Activated naive CD4-positive, alpha-beta T cell treated with Interleukin-2 at 50 U/mL for 16 hours (primary cell): Measurements from ENCODE around the gene CDHR3.
A peak's percentile ranks its signal among the peaks of the same experiment; 100 is the strongest.

ENCODE experiments used
- DNase-seq: peaks from one replicate; pipeline ENCODE4 v3.0.0-alpha.2; 2020

CDHR3 gene

DNA sequence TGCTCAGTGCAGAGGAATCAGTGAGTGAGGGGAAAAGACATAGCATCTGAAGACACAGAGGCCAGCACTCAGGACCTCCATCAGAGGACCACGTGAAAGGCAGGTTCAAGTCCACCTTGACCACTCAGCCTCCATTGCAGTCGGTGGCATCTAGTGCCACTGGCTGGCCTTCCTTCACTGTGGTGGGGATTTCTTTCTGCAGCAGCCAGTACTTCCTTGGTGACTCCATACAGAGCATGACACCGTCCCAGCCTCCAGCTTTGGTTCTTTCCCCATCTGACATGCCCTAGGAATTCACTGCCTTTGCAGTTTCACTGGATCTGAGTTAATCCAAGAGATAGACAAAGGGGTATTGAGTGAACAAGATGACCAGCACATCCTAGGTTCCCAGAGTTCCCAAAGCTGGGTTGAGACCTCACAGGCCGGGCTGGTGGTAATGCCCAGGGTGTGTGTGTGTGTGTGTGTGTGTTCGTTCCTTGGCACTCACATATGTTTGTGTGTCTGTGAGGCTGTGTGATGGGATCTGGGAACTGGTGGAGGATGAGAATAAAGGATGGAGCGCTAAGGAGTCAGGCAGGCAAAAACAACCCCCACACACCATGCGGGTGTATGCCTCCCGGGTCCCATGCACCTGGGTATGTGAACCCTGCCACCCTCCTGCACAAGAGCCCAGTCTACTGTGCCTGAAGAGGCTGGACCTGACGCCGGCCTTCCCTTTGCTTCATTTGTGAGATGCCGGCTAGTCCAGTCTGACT lies 91.3 kb downstream of the CDHR3 start:
- no peak for DNase-seq

DNA sequence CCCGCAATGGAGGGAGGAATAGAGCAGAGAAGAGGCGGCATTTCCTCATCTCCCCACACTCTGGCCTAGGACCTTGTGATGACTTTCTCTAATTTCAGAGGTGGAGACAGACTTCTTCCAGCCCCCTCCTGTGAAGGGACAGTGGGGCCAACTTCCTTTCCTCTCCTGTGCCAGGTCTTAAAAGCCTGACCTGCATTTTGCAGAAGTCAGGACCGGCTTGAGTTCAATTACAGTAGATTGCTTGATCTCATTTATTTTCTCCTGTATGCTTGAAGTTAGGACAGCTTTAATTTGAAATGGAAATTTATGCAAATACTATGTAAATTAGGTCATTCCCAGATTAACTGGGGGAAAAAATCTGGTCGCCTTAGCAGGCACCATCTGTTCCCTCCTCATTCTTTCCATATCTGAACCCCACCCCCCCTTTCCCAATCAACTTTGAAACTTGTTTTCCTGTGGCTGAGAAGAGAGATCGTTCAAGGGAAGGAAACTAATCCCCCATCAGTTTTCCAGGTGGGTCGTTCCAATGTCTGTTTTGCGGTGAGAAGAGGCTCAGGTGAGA lies 92.0 kb downstream of the CDHR3 start:
- DNase-seq, result no peak

DNA sequence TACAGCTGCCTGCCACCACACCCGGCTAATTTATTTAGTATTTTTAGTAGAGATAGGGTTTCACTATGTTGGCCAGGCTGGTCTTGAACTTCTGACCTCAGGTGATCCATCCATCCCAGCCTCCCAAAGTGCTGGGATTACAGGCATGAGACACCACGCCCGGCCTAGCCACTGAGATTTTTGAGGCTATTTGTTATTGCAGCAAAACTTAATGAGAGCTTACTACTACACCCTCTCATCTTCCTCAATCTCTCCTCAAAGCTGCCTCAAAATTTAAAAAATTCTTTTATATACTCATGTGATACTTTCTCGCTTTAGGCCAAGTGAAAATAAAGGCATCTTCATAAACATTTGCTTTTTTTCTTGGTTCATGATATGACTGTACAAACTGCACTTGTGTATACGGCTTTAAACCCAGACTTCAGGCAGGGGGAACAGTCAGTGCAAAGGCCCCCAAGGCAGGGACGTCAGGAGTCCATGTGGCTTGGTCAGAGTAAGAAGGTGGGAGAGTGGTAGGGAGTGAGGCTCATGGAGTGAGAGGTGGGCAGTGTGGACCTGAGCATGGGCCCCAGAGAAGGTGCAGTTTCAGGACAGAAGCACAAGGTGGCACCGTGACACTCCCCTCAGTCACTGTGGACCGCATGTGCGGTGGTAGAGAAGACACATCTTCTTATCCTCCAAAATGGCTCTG lies 93.6 kb downstream of the CDHR3 start:
- DNase-seq, result peak; percentile 69

DNA sequence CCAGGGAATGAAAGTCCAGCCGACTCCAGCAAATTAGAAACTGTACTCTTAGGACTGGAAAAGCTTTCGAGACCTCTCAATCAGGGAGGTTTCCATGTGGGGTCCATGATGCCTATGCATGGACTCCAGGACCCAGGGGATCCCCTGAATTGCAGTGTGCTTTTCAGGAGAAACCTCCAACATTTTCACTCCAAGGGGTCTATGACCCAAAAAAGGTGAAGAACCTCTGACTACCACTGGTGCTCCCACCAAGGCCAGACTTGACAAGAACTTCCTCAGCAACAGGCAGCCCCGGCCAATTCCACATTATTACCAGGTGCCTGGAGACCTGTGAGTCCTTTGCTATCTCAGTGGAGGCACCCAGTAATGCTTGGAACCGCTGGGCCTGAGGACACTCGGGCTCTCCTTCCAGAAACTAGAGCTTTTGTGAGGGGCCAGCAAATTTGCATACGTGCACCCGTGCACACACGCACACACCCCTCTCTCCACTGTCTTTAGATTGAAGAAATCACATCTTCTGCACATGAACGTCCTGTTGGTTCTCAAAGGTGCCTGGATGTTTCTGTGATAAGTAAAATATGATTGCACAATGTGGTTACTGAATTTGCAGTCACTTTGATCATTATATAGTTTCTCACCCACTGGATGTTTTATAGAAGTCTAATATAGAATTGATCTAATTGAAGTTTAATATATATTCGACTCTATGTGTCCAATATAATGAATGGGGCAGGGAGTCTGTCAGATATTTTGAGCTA lies 94.3 kb downstream of the CDHR3 start:
- DNase-seq, result no peak

DNA sequence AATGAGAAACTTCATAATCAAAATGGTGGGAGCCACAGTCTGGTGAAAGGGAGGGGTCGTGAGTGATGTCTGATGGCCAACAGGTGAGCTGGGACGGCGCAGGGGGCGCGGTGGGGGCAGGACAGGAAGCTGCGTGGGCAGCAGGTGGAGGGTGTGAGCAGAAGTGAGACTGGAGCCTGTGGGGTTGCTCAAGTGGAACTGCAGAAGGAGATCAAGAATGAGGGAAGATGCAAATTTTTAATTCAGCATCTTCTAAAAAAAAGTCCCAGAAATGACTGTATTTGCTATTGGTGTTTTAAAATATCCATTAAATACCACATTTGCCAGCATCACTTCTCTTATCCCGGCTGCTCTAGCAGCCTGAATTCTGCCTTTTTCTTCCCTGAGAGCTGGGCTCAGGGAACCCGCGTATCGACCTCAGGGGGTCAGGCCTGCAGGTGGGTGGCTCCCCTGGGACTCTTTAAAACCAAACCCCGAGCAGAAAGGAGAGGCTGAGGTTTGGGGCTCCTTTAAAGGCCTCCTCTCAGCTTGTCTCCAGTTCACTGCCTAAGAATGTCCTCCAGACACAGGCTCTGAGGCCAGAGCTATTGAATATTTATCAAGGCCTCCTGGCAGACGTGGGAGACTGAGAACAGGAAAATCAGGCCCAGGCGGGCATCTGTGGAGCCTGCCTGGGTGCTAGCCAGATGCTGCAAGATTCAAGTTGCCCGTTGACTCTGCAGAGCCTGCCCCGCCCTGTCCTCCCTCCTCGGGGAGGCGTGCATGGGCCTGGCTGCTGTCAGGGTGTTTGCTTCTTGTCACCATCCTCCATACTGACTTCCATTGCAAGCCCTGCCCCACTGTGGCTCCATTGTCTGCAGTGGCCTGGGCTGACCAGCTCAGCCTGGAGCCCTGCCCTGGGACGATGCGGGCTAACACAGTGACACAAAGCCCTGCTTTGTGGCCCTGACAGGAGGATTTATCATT lies 95.2 kb downstream of the CDHR3 start:
- DNase-seq, result no peak

DNA sequence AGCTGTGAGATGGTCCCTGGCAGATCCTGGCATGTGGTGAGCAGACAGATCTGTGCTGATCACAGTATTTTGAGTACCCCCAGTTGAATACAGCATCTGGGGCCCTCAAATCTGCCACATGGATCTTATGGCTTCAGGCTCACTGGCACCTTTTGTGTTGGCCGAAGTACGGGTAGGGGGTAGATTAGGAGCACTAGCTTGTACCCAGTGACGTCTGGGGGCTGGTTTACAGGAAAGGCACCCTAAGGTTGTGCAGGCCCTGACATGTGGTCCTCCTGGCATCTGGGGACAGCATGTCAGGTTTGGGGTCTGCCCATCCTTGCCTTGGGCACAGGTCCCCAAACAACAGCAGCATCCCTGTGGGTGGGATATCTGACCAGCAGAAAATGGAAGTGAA lies 95.9 kb downstream of the CDHR3 start:
- no peak for DNase-seq

DNA sequence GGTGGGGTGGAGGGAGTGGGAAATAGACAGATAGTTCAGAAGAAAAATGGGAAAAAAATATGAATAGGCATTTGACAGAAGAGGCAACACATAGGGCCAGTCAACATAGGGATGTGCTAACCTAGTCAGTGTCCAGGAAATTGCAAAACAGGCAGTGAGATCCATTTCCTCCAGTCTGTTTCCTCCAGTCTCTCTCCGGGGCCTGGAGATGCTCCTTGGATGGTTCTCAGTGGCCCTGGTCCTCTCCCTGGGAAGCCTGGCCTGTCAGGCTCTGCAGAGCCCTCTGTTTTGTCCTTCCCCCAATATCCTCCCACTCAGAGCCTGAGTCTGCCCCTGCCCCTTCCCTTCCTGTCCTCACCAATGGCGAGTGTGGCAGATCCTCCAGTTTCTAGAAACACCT lies 96.5 kb downstream of the CDHR3 start:
- no peak for DNase-seq

DNA sequence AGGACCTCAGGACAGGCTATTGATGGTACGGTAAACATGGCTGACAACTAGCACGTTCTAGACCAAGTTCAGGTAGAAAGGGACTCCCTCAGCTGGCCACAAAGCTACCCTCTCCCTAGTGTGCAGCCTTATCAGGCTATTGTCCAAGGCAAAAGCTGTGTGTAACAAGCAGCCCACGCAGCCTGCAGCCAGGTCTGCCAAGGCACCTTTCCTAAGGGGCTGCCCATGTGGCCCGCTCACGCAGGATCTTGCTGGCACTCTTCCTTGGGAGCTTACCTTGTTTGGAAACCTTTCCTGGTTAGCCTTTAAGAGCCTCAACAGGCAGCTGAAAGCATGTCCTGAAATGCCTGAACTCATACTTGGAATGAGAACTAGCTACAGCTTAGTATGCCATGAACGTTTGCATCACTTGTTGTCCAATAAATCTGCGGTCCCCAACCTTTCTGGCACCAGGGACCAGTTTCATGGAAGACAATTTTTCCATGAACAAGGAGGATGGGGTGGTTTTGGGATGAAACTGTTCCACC lies 97.4 kb downstream of the CDHR3 start:
- no peak for DNase-seq

DNA sequence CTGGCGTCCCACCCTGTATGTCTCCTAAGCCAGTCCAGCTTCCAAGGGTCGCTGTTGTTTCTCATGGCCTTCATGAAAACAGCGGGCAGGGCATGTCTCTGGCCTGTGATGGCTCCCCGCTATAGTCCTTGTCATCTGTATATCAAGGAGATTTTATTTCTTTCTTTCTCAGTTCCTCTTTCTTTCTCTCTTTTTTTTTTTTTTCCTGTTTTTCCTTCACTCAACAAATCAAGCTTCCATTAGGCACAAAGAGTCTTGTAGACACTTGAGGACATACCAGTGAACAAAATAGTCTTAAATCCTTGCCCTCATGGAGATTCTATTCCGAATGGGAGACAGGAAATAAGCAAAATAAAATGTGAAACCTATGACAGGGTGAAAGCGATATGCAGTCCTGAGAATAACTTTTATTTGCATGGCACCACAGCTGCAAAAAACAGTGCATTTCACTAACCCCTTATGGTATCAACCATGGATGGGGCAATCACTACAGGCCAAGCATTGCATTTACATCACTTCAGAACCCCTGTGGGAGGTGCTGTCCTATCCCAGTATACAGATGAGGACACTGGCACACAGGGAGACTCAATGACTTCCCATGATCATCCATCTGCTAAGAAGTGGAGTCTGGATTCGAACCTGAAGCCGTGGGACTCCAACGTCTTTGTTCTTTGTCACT lies 98.4 kb downstream of the CDHR3 start:
- DNase-seq, result no peak

DNA sequence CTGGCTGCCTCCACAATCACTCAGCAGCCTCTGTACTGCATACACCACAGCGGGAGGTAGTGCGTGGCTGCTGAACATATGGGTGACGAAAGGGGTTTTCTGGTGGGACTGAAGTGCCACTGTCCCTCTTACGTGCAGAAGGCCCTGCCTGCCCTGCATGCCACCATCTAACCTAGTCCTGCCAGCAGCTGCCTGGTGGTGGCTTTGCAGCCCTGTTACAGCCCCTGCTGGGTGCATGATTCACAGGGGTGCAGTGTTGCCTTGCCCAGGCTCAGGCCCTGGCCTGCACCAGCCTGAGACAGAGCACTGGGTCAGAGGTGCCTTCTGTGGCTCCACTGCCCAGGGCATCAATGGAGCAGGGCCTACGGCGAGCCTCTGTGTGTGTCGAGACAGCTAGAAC lies 98.9 kb downstream of the CDHR3 start:
- DNase-seq, result no peak

DNA sequence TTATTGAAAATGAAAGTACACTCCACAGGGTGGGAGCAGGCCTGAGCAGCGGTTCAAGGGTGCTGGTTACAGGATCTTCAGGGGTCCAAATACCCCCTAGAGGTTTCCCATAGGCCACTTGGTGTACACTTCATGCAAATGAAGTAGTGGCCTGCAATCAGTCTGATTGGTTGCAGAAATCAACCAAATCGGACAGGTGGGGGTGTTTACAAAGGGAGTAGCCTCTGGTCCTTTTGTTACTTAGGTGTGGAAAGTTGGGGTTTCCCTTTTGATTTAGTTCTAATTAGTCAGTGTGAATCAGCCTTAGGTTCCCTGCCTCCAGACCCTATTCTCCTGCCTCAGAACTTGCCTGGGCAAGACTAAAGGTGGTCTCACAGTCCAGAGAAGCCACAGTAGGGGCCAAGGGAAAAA lies 99.5 kb downstream of the CDHR3 start:
- no peak for DNase-seq

DNA sequence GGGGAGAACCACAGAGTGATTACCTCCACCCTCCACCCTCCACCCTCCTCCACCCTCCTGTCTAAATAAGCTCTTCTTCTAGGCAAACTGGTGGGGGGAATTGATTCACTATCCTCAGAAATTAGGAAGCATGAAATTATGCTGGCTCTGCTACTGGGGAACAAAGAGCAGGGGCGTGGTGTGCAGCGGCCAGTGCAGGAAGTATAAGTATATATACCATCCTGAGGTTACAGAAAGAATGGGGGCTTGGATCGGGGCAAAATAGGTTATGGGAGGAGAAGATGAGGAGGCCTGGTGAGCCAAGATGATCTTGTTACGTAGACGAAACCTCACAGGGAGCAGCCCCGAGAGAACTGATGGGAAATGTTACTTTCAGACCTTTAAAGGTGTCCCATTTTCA lies 100.0 kb downstream of the CDHR3 start:
- no peak for DNase-seq

DNA sequence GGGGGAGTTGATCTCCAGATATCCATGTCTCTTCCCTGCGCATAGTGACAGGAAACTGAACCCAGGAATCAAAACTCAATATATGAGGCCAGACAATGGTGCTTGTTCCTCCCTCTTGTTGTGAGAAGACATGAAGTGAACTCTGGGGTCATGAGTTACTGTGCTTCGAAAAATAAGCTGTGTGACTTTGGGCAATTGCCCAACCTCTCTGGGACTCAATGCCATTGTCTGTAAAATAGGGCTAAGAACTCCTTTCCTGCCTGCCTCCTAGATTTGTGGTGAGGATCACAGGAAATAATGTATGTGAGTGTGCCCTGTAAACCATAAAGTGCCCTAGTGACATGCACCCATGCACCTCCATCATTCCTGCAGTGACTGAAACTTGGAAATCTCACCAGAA lies 100.6 kb downstream of the CDHR3 start:
- no peak for DNase-seq

DNA sequence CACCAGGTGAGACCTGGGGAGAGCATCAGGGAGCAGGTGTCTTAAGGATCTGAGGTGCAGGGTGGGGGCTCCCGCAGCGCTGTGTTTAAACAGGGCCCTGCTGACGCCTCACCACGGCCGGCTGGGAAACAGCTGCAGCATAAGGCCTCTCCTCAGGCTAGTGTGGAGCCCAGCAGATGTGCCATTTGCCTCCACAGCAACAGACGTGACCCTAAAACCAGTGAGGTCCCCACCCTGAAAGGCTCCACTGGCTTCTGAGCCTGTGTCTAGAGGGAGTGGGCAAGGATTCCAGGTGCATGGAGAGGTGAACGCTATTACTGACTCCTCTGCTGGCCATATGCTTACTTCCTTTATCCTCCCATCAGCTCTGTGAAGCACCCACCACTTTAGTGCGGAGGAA lies 101.3 kb downstream of the CDHR3 start:
- DNase-seq, result no peak

DNA sequence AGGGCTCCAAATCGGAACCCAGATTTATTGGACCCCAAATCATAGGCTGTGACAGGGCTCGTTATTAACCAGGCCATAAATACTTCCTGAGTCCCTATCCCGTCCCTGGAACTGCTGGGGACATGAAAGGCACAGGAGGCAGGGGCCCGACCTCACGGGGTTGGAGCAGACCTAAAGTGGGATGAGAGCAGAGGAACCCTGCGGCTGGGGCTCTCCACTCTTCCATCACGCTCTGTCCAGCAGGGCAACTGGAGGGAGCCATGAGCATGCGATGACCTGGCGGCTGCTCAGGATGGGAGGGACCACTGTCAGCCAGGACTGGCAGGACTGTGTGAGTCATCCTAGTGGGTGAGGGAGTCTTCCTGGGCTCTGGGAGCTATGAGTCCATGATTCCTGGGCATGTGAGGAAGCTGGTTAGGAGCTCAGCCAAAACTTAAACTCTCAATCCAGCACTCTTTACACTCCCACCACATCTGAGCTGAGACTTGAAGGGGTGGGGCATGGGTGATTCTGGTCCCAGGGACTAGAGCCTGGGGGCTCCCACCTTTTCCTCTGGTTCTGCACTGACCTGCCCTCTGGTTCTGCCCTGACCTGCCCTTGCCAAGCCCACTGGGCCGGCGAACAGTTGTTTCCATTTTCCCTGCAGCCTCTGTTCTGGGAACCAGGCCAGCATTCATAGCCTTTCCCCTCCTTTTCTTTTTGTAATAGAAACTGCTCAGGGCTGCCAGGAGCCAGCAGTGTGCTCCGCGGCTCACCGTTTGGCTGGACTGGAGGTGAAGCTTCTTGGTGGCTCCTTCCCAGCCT lies 101.9 kb downstream of the CDHR3 start:
- no peak for DNase-seq

DNA sequence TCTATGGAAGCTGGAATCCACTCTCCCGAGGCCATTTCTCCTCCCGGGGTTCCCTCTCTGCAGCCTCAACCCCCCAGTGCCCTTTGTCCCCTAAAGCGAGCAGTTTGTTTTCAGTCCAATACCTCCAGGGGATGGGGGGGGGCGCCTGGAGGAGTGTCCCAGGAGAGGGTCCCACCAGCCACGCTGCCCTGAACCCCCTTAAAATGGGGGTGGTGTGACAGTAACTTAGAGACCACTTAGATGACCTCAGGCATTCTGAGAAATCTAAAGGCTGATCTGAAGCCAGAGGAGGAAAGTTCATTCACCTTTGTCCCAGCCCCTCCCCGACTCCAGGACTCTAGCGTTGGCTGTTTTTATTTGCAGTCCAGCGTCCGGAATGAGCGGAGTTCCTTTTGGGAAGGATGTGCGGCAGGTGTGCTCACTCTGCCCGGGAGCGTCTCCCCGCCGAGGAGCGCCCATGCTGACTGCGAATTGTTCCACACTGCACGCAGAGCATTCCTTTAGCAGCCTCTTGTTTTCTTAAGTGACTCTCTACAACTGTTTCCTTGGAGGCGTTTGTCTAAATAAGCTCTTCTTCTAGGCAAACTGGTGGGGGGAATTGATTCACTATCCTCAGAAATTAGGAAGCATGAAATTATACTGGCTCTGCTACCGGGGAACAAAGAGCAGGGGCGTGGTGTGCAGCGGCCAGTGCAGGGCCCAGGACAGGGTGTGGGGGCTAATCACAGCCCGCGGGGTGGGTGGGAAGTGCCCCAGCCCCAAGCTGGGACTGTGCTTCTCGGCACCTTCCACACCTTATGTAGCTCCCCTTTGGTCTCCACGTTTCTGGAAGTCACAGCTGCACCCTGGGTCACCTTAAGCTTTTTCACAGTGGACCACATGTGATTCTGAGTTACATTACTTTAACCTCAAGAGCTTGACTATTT lies 102.8 kb downstream of the CDHR3 start:
- DNase-seq, result no peak

DNA sequence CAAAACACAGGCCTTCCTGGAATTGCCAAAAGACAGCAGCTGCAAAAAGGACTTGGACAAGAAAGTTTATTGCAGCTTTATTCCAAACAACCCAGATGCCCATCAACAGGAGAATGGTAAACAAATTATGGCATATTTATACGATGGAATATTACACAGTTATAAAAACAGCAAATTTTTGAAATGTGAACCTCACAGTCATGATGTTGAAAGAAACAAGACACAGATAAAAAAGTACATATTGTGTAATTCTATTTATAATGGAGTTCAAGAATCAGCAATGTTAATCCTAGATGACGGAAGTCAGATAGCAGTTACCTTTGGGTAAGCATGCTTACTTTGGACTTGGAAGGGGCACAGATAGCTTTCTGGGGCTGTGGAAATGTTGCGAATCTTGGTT lies 104.6 kb downstream of the CDHR3 start:
- DNase-seq, result no peak

DNA sequence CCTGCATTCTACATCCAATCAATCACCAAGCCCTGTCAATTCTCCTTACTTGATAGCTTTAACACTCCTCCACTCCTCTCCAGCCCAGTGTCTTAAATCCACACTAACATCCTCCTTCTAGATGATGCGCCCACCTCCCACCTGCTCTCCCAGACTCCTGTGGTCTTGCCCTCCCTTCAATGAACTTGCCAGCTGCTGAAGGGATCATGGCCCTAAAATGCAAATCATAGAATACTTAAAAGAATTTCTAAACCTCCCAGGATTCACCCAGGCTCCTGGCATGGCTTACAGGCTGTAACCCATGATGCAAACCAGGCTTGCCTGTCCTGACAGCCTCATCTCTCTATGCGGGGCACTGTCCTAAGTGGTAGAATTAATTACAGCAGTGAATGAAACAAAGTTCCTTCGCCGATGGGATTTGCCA lies 105.5 kb downstream of the CDHR3 start:
- no peak for DNase-seq

DNA sequence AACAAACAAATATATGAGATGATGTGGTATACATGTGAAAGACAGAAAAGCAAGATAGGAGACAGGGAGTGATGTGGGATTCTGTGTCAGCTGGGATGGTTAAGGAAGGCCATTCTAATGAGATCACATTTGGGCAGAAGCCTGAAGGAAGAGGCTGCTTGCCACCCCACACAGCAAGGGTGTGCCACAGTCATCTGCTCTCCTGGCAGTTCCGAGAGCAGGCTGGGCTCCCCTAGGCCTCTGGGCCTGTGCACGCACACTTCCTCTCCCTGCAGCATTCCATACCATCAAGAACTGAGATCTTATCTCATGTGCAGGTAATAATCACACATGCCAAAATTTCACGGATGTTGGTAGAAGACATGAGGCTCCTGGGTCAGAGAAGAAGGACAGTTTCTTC lies 105.9 kb downstream of the CDHR3 start:
- DNase-seq, result no peak
